Transverse colon (tissue), 4 donors: ENCODE data around the gene ETFB.

ENCODE experiments used
- POLR2A ChIP-seq: fragments of 450-650 bp; IDR thresholded peaks from one replicate; pipeline ENCODE4 v1.6.1; 2016; ENCODE audit warnings: antibody characterized with exemption, mild to moderate bottlenecking, moderate library complexity
- POLR2AphosphoS5 ChIP-seq, 3 donors: sonication (generic); formaldehyde crosslinking; IDR thresholded peaks; one replicate each; pipeline ENCODE4 v1.6.1; 2016; ENCODE audit warnings: antibody characterized with exemption in 3 of 3
- TF ChIP-seq, protein P1 (sequence below), 5 experiments: fragments of 200-600 bp in 3 of 5; fragments of 450-650 bp in 2 of 5; sonication (generic) in 3 of 5; IDR thresholded peaks; 1 replicate in 2 of 5; 2 replicates in 3 of 5; pipeline ENCODE4 v1.5.1; 2016 to 2017; ENCODE audit warnings: antibody characterized with exemption in 5 of 5, inconsistent platforms in 3 of 5, mild to moderate bottlenecking in 2 of 5, moderate library complexity in 1 of 5

DNA sequence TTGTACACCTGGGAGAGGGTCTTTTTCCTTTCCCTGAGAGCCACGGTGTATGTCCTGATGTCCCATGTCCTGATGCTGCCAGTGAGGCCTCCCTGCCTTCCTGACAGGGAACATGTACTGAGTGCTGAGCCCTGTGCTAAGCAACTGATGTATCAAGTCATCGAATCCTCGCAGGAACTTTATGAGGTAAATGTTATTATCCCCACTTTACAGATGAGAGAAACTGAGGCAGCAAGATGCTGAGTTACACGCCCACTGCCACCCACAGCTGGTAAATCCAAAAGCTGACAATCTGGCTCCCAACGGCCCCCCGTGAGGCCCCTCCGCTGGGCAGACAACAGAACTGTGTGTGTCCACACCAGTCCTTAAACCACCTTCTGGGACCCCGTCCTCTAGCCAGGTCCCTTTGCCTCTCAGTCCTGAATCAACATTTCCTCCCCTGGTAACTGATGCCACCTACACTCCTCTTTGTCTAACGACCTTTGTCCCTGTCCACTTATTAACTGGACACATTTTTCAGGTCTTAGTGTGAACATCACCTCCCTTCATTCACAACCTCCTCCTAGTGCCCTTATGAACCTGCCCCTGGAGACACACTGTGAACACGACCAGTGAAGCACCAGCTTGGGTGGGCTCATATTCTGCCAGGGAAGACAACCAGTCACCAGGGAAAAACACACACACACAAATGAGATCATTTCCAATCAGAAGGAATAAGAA is 18.8 kb downstream of the ETFB start:
- TF ChIP-seq, protein P1, sequence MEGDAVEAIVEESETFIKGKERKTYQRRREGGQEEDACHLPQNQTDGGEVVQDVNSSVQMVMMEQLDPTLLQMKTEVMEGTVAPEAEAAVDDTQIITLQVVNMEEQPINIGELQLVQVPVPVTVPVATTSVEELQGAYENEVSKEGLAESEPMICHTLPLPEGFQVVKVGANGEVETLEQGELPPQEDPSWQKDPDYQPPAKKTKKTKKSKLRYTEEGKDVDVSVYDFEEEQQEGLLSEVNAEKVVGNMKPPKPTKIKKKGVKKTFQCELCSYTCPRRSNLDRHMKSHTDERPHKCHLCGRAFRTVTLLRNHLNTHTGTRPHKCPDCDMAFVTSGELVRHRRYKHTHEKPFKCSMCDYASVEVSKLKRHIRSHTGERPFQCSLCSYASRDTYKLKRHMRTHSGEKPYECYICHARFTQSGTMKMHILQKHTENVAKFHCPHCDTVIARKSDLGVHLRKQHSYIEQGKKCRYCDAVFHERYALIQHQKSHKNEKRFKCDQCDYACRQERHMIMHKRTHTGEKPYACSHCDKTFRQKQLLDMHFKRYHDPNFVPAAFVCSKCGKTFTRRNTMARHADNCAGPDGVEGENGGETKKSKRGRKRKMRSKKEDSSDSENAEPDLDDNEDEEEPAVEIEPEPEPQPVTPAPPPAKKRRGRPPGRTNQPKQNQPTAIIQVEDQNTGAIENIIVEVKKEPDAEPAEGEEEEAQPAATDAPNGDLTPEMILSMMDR (IDR thresholded peaks at IDR 0.05), result no peak
- no peak for TF ChIP-seq POLR2AphosphoS5 (IDR thresholded peaks at IDR 0.05)
- TF ChIP-seq POLR2A, result no peak
